Colonic mucosa (tissue), 4 donors: ENCODE measurements around the gene AZI2. TPM values are rescaled to one million over a fixed set of nuclear protein-coding genes. Genes with fewer than 3 reads are reported as not detected.
A peak's percentile ranks its signal among the peaks of the same experiment; 100 is the strongest.

ENCODE experiments used
- DNase-seq: peaks from one replicate; pipeline ENCODE4 v3.0.0-alpha.2; 2020
- H3K27ac ChIP-seq: fragments of 200-600 bp; one replicate; pipeline ENCODE4 v1.8.0; 2021
- H3K27me3 ChIP-seq: fragments of 200-600 bp; one replicate; pipeline ENCODE4 v1.8.0; 2021
- H3K36me3 ChIP-seq: fragments of 200-600 bp; one replicate; pipeline ENCODE4 v1.8.0; 2021
- H3K4me1 ChIP-seq: fragments of 200-600 bp; one replicate; pipeline ENCODE4 v1.8.0; 2021; ENCODE audit warnings: mild to moderate bottlenecking
- H3K4me3 ChIP-seq: fragments of 200-600 bp; one replicate; pipeline ENCODE4 v1.8.0; 2021
- H3K9ac ChIP-seq, 2 donors: one replicate each; pipeline ENCODE4 v1.7.0; 2013; ENCODE audit warnings: control low read depth in 2 of 2, low read depth in 2 of 2, low read length in 2 of 2
- H3K9me3 ChIP-seq: fragments of 200-600 bp; one replicate; pipeline ENCODE4 v1.8.0; 2021
- CTCF ChIP-seq: fragments of 200-600 bp; IDR thresholded peaks from one replicate; pipeline ENCODE4 v1.8.0; 2022; ENCODE audit warnings: antibody characterized with exemption, mild to moderate bottlenecking
- intact Hi-C: fragments of 100-400 bp; cut with DNase I; formaldehyde crosslinking; loops from one replicate; pipeline ENCODE4 v1.14.1; 2022
- total RNA-seq, 2 donors: library from RNA; stranded (reverse); fragmentation: NEBNext Ultra II Directional in 1 of 2; extraction: Animal tissue kit (Norgen Biotek cat#: 25700) in 1 of 2; gene quantifications; one replicate each; pipeline ENCODE4 v1.2.1, GENCODE V29; 2021
- donor health status: healthy.
- donor health status: DM: no; HTN: no; CAD: no.
- donor health status: DM: no; HTN: no; CAD: no.

The AZI2 gene
- total RNA-seq, 2 donors from 2014 or later: 31.9 to 47.0 TPM

GRCh38 chr3:28320981-28321380 is 27.6 kb downstream of the AZI2 start:
- Histone ChIP-seq H3K36me3 (no peaks in the 10 kb centered on the region), H3K9ac (no peak overlapping the region), H3K27ac (no peak overlapping the region), H3K4me3 (no peak overlapping the region), H3K9me3 (no peaks in the 10 kb centered on the region), H3K4me1 (no peaks in the 10 kb centered on the region), H3K27me3 (no peaks in the 10 kb centered on the region)
- TF ChIP-seq CTCF: no peak
- no peak for DNase-seq
- intact Hi-C loops: no loop called here

GRCh38 chr3:28317438-28318022 is 31.1 kb downstream of the AZI2 start:
- TF ChIP-seq CTCF: peak; percentile 31
- Histone ChIP-seq H3K9me3 (no peaks in the 10 kb centered on the region), H3K4me1 (no peaks in the 10 kb centered on the region), H3K27me3 (no peaks in the 10 kb centered on the region), H3K9ac (no peak overlapping the region), H3K27ac (no peak overlapping the region), H3K36me3 (no peaks in the 10 kb centered on the region), H3K4me3 (no peak overlapping the region)
- intact Hi-C loops: no loop called here
- DNase-seq: peak; percentile 28

- Histone ChIP-seq H3K9ac (no peak overlapping the region), H3K4me3 (no peak overlapping the region), H3K27ac (no peak overlapping the region), H3K36me3 (no peaks in the 10 kb centered on the region), H3K27me3 (no peaks in the 10 kb centered on the region), H3K9me3 (no peaks in the 10 kb centered on the region), H3K4me1 (no peaks in the 10 kb centered on the region)
- TF ChIP-seq CTCF: no peak
- intact Hi-C loops: no loop called here
- no peak for DNase-seq
Observed at GRCh38 chr3:28316226-28316625, 32.4 kb downstream of the AZI2 start.

GRCh38 chr3:28315711-28316110 is 32.9 kb downstream of the AZI2 start:
- no peak overlapping the region for H3K9ac ChIP-seq
- H3K4me1 ChIP-seq: no peaks in the 10 kb centered on the region
- no peaks in the 10 kb centered on the region for H3K27me3 ChIP-seq
- TF ChIP-seq CTCF: no peak
- no peaks in the 10 kb centered on the region for H3K9me3 ChIP-seq
- no peak overlapping the region for H3K4me3 ChIP-seq
- intact Hi-C loops: no loop called here
- H3K36me3 ChIP-seq: no peaks in the 10 kb centered on the region
- no peak overlapping the region for H3K27ac ChIP-seq
- no peak for DNase-seq

- no peaks in the 10 kb centered on the region for H3K4me1 ChIP-seq
- H3K9ac ChIP-seq: no peak overlapping the region
- no peak overlapping the region for H3K4me3 ChIP-seq
- no peaks in the 10 kb centered on the region for H3K9me3 ChIP-seq
- no peak for DNase-seq
- intact Hi-C loops: no loop called here
- no peaks in the 10 kb centered on the region for H3K36me3 ChIP-seq
- no peak overlapping the region for H3K27ac ChIP-seq
- TF ChIP-seq CTCF: no peak
- no peaks in the 10 kb centered on the region for H3K27me3 ChIP-seq
Observed at GRCh38 chr3:28308196-28308595, 40.4 kb downstream of the AZI2 start.
